SU-DHL-6 (cell line): ENCODE results near the gene DNAJB8.

Experiments
- EZH2phosphoT487 ChIP-seq: fragments of 200-600 bp; sonication (generic), shearing (Covaris generic); conservative IDR thresholded peaks from 2 replicates; pipeline ENCODE4 v1.6.1; 2018; ENCODE audit warnings: mild to moderate bottlenecking, antibody characterized with exemption, low read length, moderate library complexity, mixed read lengths
- TF ChIP-seq, protein P1 (sequence below): fragments of 200-600 bp; sonication (generic); IDR thresholded peaks from one replicate; pipeline ENCODE4 v1.5.1; 2017; ENCODE audit warnings: antibody characterized with exemption, mild to moderate bottlenecking, low read length, moderate library complexity; ENCODE audit not compliant: insufficient read depth, poor library complexity, severe bottlenecking

DNA sequence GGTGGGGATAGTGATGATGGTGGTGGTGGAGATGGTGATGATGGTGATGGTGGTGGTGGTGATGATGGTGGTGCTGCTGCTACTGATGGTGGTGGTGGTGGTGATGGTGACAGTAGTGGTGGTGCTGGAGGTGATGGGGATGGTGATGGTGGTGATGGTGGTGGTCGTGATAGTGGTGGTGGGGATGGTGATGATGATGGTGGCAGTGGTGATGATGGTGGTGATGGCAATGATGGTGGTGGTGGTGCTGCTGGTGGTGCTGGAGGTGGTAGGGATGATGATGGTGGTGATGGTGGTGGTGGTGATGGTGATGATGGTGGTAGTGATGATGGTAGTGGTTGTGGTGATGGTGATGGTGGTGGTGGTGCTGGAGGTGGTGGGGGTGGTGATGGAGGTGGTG, 21.3 kb downstream of the DNAJB8 start:
- TF ChIP-seq, protein P1, sequence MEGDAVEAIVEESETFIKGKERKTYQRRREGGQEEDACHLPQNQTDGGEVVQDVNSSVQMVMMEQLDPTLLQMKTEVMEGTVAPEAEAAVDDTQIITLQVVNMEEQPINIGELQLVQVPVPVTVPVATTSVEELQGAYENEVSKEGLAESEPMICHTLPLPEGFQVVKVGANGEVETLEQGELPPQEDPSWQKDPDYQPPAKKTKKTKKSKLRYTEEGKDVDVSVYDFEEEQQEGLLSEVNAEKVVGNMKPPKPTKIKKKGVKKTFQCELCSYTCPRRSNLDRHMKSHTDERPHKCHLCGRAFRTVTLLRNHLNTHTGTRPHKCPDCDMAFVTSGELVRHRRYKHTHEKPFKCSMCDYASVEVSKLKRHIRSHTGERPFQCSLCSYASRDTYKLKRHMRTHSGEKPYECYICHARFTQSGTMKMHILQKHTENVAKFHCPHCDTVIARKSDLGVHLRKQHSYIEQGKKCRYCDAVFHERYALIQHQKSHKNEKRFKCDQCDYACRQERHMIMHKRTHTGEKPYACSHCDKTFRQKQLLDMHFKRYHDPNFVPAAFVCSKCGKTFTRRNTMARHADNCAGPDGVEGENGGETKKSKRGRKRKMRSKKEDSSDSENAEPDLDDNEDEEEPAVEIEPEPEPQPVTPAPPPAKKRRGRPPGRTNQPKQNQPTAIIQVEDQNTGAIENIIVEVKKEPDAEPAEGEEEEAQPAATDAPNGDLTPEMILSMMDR, result no peak
- no peak for TF ChIP-seq EZH2phosphoT487
